ENCODE data around the gene CTNNBL1.

The CTNNBL1 gene

GRCh38 chr20:37741055-37741454 is 47.2 kb downstream of the CTNNBL1 start:
- DNase-seq (ENCODE audit: low spot score) = no peak

DNA sequence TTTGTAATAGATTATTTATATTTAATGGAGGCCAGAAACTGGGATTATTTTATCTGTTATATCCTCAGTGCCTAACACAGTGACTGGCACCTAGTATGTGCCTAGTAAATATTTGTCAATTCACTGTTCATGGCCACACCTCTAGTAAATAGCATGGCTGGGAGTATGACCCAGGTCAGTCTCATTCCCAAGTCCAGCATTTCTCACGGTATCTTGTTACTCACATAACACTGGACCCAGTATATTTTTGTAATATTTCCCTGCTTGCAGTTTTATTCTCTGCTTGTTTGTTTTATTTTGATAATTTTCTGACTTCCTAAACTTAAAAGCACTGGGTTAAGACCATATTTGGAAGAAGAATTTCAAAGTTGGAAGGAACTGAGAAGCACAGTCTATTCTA is 47.7 kb downstream of the CTNNBL1 start:
- DNase-seq (ENCODE audit: low spot score) = no peak

DNA sequence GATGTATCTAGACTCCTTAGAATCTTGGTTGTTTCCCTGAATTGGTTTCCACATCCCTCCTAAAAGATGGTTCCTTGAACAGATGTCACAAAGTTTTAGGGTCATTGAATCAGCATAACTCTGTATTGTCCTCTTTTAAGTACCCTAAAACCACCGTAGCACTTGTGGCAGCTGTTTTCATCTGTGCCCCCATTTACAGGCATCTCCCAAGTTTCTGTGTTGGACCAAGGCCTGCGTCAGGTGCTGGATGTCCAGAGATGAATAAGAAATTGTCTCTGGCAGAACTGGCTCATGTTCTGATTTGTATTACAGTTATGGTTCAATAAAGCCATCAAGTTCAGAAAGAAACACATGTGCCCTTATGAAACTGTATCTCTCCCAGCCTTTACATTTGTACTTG is 48.3 kb downstream of the CTNNBL1 start:
- DNase-seq (ENCODE audit: low spot score) = no peak

DNA sequence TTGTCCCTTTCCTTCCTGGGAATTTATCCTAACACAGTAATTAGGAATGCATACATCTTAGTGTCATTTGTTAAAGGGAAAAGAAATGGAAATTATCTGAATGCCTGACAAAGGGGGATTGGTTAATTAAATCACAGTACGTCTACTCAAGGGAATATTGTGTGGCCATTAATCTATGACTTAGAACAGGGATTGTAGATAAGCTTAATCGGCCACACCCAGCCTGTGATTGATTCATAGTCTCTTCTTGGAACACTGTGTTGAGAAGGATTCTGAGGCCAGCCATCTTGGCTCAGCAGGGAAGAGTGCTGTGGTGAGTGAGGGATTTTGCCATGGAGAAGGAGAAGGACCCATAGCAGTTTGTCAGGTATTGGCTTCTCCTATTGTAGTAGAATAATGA is 50.5 kb downstream of the CTNNBL1 start:
- DNase-seq (ENCODE audit: low spot score) = no peak

- DNase-seq (ENCODE audit: low spot score) = no peak
These were observed 51.7 kb downstream of the CTNNBL1 start for GRCh38 chr20:37745553-37745952.

DNA sequence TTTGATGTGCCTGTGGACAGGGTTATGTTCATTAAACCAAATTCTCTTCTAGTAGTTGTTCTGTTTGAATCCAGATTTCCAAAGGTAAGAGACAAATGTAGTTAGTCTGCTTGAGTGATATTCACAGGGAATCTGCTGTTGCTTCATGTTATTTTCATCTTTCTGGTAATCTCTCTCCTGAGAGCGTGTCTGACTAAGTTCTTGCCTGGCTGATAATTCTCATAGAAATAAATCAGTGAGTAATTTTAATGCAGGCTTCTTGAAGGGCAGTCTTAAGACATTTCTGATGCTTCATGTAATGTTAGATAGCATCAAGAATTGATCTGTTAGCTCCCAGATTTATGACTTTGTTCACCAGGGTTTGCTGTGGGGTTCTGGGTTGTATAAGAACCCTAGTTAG is 54.2 kb downstream of the CTNNBL1 start:
- no peak for DNase-seq (ENCODE audit: low spot score)

- DNase-seq (ENCODE audit: low spot score) = no peak
These were observed 55.4 kb downstream of the CTNNBL1 start for GRCh38 chr20:37749218-37749617.

DNA sequence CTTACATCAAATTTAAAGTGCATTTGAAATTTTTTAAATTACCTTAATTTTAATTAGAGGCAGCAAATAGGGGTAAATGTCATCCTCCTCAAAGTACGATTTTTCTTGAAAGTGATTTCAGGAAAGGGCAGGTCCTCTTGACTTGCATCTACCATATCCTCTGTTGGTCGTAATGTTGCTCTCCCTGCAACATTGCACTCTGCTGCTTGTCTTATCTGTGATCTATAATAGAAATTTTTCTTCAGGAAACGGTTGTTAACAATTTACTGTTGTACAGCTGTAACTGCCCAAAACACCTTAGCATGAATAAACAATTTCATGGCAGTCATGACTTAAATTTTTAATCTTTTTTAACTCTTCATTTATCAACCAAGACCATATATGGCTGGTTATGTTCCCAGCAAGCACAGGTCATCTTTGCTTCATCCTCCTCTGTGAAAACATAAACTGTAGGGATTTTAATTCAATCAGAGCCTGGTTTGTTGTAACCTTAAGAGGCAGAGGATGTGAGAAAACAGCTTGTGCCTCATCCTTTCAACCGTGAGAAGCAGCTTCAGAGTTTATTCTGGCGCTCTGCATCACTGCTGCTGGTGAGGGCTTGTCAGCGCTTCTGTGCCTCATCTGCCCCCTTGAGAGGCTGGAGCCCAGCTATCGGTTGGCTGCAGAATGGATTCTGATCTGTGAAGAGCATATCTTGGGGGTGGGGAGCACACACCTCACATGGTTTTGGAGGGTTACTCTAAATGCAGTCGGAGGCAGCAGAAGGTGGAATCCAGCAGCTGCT is 56.0 kb downstream of the CTNNBL1 start:
- DNase-seq (ENCODE audit: low spot score) = no peak

GRCh38 chr20:37755665-37756064 is 61.8 kb downstream of the CTNNBL1 start:
- DNase-seq (ENCODE audit: low spot score) = no peak

DNA sequence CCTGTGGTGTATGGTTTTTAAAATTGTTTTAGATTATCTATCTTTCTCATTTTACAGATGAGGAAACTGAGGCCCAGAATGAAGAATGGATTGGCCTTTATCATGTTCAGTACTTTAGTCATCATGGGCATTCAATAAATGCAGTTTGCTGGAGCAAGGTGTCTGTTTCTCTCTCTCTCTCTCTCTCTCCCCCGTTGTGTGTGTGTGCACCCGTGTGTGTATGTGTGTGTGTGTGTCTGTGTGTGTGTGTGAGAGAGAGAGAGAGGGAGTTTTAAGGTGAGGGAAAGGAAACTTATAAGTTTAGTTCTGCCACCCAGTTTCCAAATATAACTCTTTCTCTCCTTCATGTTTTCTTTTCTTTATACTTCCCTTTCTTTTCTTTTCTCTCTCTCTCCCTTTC is 62.4 kb downstream of the CTNNBL1 start:
- DNase-seq (ENCODE audit: low spot score) = no peak

- DNase-seq (ENCODE audit: low spot score) = no peak
These were observed 63.7 kb downstream of the CTNNBL1 start for GRCh38 chr20:37757550-37757949.

GRCh38 chr20:37758332-37758731 is 64.5 kb downstream of the CTNNBL1 start:
- DNase-seq (ENCODE audit: low spot score) = no peak

DNA sequence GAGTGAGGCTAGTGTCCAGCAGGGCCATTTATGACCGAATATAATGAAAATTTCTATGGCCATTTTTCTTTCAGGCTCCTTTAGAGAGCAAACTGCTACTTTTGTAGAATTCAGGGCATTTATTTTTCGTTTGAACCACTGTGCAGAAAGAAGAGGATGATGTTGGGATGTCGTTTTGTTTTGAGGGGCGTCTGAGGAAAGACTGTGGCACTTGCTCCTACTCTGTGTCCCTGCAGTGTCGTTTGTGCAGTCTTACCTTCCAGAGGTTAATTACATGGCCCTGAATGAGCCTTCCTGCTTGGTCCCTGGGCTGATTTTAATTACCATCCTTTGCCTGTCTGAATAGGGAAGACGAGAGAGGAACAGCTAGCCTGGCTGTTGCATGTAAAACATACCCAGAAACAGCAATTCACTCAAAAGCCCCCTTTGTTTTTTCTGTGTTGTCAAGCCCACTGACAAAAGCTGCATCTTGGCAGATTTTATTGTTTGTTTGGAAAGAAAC is 65.3 kb downstream of the CTNNBL1 start:
- DNase-seq (ENCODE audit: low spot score) = no peak

GRCh38 chr20:37759761-37760209 is 66.0 kb downstream of the CTNNBL1 start:
- DNase-seq (ENCODE audit: low spot score) = no peak

DNA sequence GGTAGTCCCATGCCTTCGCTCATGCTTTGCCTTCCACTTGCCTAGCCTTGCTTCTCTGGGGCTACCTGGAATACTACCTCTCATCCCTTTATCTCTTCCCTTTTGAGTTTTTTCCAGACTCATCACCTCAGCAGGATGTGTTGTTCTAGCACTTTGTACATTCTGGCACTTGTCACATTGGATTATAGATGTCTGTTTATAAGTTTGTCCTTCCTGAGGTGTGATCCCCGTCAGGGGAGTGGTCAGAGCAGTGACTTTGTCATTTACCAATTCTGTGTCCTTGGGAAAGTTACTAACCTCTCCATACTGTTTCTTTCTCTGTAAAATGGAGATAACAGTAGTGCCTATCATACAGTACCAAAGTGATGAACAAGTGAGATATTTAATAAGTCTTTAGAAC is 66.5 kb downstream of the CTNNBL1 start:
- no peak for DNase-seq (ENCODE audit: low spot score)

DNA sequence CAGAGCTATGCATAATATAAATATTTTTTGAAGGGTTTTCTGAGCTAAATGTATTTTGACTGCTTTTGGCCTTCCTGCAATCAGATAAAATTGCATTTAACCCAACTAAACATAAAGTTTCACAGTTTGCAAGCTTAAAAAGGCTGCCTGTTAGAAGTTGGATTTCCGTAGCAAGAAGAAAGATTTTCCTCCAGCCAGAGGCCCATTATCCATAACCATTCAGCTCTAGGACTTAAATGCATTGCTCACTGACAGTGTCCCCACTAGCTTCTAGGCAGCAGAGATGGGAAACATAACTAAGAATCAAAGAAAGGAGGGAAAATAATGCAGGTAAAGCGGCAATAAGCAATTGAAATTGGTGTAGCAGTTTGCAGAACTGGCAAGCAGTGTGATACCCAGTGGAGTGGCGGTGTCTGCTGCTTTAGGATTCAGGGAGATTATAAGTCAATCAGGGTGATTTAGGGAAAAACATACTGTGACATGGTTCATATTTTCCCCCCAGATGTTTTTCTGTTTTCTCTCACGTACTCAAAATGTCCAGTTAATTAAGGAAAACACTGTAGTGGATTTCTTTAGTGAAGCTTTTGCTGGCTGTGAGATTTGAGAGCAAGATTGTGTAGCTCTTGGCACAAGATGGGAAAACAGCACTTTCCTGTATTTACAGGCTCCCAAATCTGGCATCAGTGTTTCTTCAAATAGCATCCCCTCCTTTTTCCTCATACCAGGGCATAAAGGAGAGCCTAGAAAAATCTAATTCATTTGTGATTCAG is 69.1 kb downstream of the CTNNBL1 start:
- no peak for DNase-seq (ENCODE audit: low spot score)

GRCh38 chr20:37764333-37764935 is 70.6 kb downstream of the CTNNBL1 start:
- DNase-seq (ENCODE audit: low spot score) = no peak

- DNase-seq (ENCODE audit: low spot score) = no peak
These were observed 77.1 kb downstream of the CTNNBL1 start for GRCh38 chr20:37770908-37771307.

GRCh38 chr20:37773291-37773826 is 79.5 kb downstream of the CTNNBL1 start:
- no peak for DNase-seq (ENCODE audit: low spot score)

- no peak for DNase-seq (ENCODE audit: low spot score)
These were observed 80.3 kb downstream of the CTNNBL1 start for GRCh38 chr20:37774156-37774555.

DNA sequence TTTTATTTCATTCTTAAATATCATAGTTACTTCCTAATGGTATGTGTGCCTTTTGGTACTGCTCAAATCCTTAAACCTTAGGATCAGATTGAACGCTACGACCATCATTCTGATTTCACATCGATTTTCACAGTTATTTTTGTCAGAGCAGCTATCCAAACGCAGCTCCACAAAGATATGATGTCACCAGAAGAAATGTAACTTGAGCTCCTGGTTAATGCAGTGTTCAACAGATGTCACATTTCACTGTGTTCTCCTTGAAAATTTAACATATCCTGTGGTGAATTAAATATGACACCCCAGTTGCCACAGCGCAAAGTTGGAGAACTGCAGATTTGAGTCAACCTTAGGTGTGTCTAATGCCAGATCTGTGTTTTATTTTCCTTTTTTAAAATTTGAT is 81.4 kb downstream of the CTNNBL1 start:
- DNase-seq (ENCODE audit: low spot score) = no peak

GRCh38 chr20:37776049-37776448 is 82.2 kb downstream of the CTNNBL1 start:
- DNase-seq (ENCODE audit: low spot score) = peak; percentile 24

- peak; percentile 22 for DNase-seq (ENCODE audit: low spot score)
These were observed 82.7 kb downstream of the CTNNBL1 start for GRCh38 chr20:37776526-37776925.

All from germinal center (tissue), 1 donor.